H9 (cell line): Measurements from ENCODE around the gene ADORA3. TPM values are rescaled to one million over a fixed set of nuclear protein-coding genes. Genes with fewer than 3 reads are reported as not detected.

Experiments
- DNase-seq: peaks from one replicate; pipeline ENCODE4 v3.0.0-alpha.2; 2017
- H2AFZ ChIP-seq: one replicate; pipeline ENCODE4 v1.6.1; 2013; ENCODE audit warnings: mild to moderate bottlenecking, low read length, control low read depth, moderate library complexity
- H2AK5ac ChIP-seq: 2 replicates; pipeline ENCODE4 v1.6.1; 2013; ENCODE audit warnings: low read length, control low read depth, mixed read lengths; ENCODE audit not compliant: insufficient read length
- H2BK120ac ChIP-seq: one replicate; pipeline ENCODE4 v1.6.1; 2013; ENCODE audit warnings: low read depth, mild to moderate bottlenecking, low read length, control low read depth, inconsistent platforms; ENCODE audit not compliant: poor library complexity, severe bottlenecking
- H2BK12ac ChIP-seq: 2 replicates; pipeline ENCODE4 v1.6.1; 2013; ENCODE audit warnings: low read length, control low read depth, mixed read lengths, low read depth; ENCODE audit not compliant: insufficient read length
- H2BK15ac ChIP-seq: 2 replicates; pipeline ENCODE4 v1.6.1; 2013; ENCODE audit warnings: low read depth, low read length, control low read depth
- H2BK20ac ChIP-seq: one replicate; pipeline ENCODE4 v1.6.1; 2013; ENCODE audit warnings: low read depth, mild to moderate bottlenecking, low read length, control low read depth, inconsistent platforms; ENCODE audit not compliant: poor library complexity, severe bottlenecking
- H2BK5ac ChIP-seq: 2 replicates; pipeline ENCODE4 v1.6.1; 2013; ENCODE audit warnings: low read length, control low read depth, mixed read lengths; ENCODE audit not compliant: insufficient read length
- H3K14ac ChIP-seq: 2 replicates; pipeline ENCODE4 v1.6.1; 2013; ENCODE audit warnings: low read length, control low read depth; ENCODE audit not compliant: insufficient read depth
- H3K18ac ChIP-seq: 2 replicates; pipeline ENCODE4 v1.6.1; 2013; ENCODE audit warnings: low read depth, mild to moderate bottlenecking, mixed read lengths, low read length, control low read depth; ENCODE audit not compliant: insufficient read length
- H3K23ac ChIP-seq: 2 replicates; pipeline ENCODE4 v1.6.1; 2013; ENCODE audit warnings: low read length, control low read depth, mixed read lengths, low read depth; ENCODE audit not compliant: insufficient read length
- H3K23me2 ChIP-seq: 2 replicates; pipeline ENCODE4 v1.6.1; 2013; ENCODE audit warnings: low read depth, mild to moderate bottlenecking, mixed read lengths, low read length, control low read depth; ENCODE audit not compliant: insufficient read length, poor library complexity, severe bottlenecking
- H3K27ac ChIP-seq: 2 replicates; pipeline ENCODE4 v1.5.1; 2013; ENCODE audit warnings: low read length, control low read depth, mixed read lengths, low read depth; ENCODE audit not compliant: insufficient read length
- H3K27me3 ChIP-seq: 2 replicates; pipeline ENCODE4 v1.6.1; 2013; ENCODE audit warnings: low read length, control low read depth, inconsistent platforms; ENCODE audit not compliant: insufficient read depth
- H3K4ac ChIP-seq: 2 replicates; pipeline ENCODE4 v1.6.1; 2013; ENCODE audit warnings: low read depth, mild to moderate bottlenecking, control low read depth, inconsistent platforms, low read length, moderate library complexity
- H3K4me1 ChIP-seq: 2 replicates; pipeline ENCODE4 v1.6.1; 2013; ENCODE audit warnings: low read length, control low read depth, inconsistent platforms; ENCODE audit not compliant: insufficient read depth
- H3K4me2 ChIP-seq: 2 replicates; pipeline ENCODE4 v1.6.1; 2013; ENCODE audit warnings: low read length, control low read depth, mixed read lengths; ENCODE audit not compliant: insufficient read length, insufficient read depth
- H3K56ac ChIP-seq: 2 replicates; pipeline ENCODE4 v1.6.1; 2013; ENCODE audit warnings: low read depth, mild to moderate bottlenecking, mixed read lengths, low read length, control low read depth; ENCODE audit not compliant: insufficient read length
- H3K79me1 ChIP-seq: 2 replicates; pipeline ENCODE4 v1.6.1; 2013; ENCODE audit warnings: low read depth, mild to moderate bottlenecking, moderate library complexity, low read length, control low read depth, inconsistent platforms; ENCODE audit not compliant: insufficient read depth, poor library complexity, severe bottlenecking
- H3K79me2 ChIP-seq: 2 replicates; pipeline ENCODE4 v1.6.1; 2013; ENCODE audit warnings: low read length, control low read depth, inconsistent platforms; ENCODE audit not compliant: insufficient read depth
- H3K9ac ChIP-seq: 2 replicates; pipeline ENCODE4 v1.6.1; 2013; ENCODE audit warnings: low read length, control low read depth, mixed read lengths; ENCODE audit not compliant: insufficient read length; ENCODE audit errors: extremely low read depth
- H3K9me3 ChIP-seq: one replicate; pipeline ENCODE4 v1.6.1; 2013; ENCODE audit warnings: low read depth, low read length, inconsistent platforms; ENCODE audit not compliant: control insufficient read depth
- H3T11ph ChIP-seq: one replicate; pipeline ENCODE4 v1.6.1; 2013; ENCODE audit warnings: mild to moderate bottlenecking, low read length, control low read depth, inconsistent platforms
- H4K20me1 ChIP-seq: one replicate; pipeline ENCODE4 v1.6.1; 2013; ENCODE audit not compliant: control insufficient read depth, insufficient read length, insufficient read depth
- H4K5ac ChIP-seq: 2 replicates; pipeline ENCODE4 v1.6.1; 2013; ENCODE audit warnings: low read depth, mild to moderate bottlenecking, mixed read lengths, low read length, control low read depth; ENCODE audit not compliant: insufficient read length
- H4K8ac ChIP-seq: replicated peaks from 2 replicates; pipeline ENCODE4 v1.6.1; 2013; ENCODE audit warnings: low read length, control low read depth, mixed read lengths, low read depth; ENCODE audit not compliant: insufficient read length
- H4K91ac ChIP-seq: 2 replicates; pipeline ENCODE4 v1.6.1; 2013; ENCODE audit warnings: low read depth, mild to moderate bottlenecking, moderate library complexity, mixed read lengths, low read length, control low read depth; ENCODE audit not compliant: insufficient read length
- H3K27ac Mint-ChIP-seq, 3 experiments: 2 replicates in 2 of 3; 3 replicates in 1 of 3; pipeline ENCODE4 v1.8.0; 2020 to 2021; ENCODE audit warnings: mixed read lengths in 3 of 3, mild to moderate bottlenecking in 1 of 3, moderate library complexity in 1 of 3
- H3K27me3 Mint-ChIP-seq: 2 replicates; pipeline ENCODE4 v1.8.0; 2021; ENCODE audit warnings: low read depth, mild to moderate bottlenecking, moderate library complexity, mixed read lengths
- H3K36me3 Mint-ChIP-seq, 3 experiments: 2 replicates in 2 of 3; 3 replicates in 1 of 3; pipeline ENCODE4 v1.8.0; 2020 to 2021; ENCODE audit warnings: low read depth in 3 of 3, mixed read lengths in 3 of 3; ENCODE audit not compliant: insufficient read depth in 1 of 3
- H3K4me1 Mint-ChIP-seq, 2 experiments: 2 replicates each; pipeline ENCODE4 v1.8.0; 2020; ENCODE audit warnings: mixed read lengths in 2 of 2
- H3K4me3 Mint-ChIP-seq, 2 experiments: 2 replicates in 1 of 2; 3 replicates in 1 of 2; pipeline ENCODE4 v1.8.0; 2020 to 2021; ENCODE audit warnings: mild to moderate bottlenecking in 2 of 2, mixed read lengths in 2 of 2, moderate library complexity in 1 of 2
- H3K9me3 Mint-ChIP-seq, 2 experiments: 2 replicates in 1 of 2; 3 replicates in 1 of 2; pipeline ENCODE4 v1.8.0; 2020; ENCODE audit warnings: mild to moderate bottlenecking in 2 of 2, mixed read lengths in 2 of 2, moderate library complexity in 1 of 2
- WGBS: extraction: QIAGEN DNeasy Blood & Tissue Kit; methylation state at CpG from one replicate; pipeline ENCODE4 v1.1.7; 2013; ENCODE audit warnings: missing lambda C conversion rate, low lambda C conversion rate, mixed read lengths; ENCODE audit not compliant: insufficient read length; ENCODE audit errors: extremely low coverage; 5-methylcytosine and 5-hydroxymethylcytosine counted together
- total RNA-seq: library from RNA; stranded (reverse); gene quantifications from 2 replicates; pipeline ENCODE4 v1.2.1, GENCODE V29; 2021
- TF ChIP-seq, protein P1 (sequence below): fragments of 200-600 bp; sonication (generic); conservative IDR thresholded peaks from 3 replicates; pipeline ENCODE4 v1.8.0; 2021; ENCODE audit warnings: antibody characterized with exemption, mild to moderate bottlenecking

The ADORA3 gene
- total RNA-seq, 1 experiment from 2014 or later = not detected

GRCh38 chr1:111450185-111450584 lies 53.2 kb downstream of the ADORA3 start:
- peaks cover 16% of the 10 kb centered on the region for H3K79me1 ChIP-seq
- H2AFZ ChIP-seq = no peak overlapping the region
- Mint-ChIP-seq H3K36me3 (peaks cover 15 to 53% (median 28%) of the 10 kb centered on the region in 3 experiments), H3K9me3 (no peaks in the 10 kb centered on the region), H3K4me1 (peaks cover 12 to 21% of the 10 kb centered on the region in 2 experiments), H3K27me3 (no peaks in the 10 kb centered on the region), H3K27ac (peak overlapping the region in 2 of 3 experiments; percentile 99 to 100; a peak in 4 of 7 replicates), H3K4me3 (peak overlapping the region; percentile 100)
- no peaks in the 10 kb centered on the region for H3K4me1 ChIP-seq
- H3K56ac ChIP-seq = no peak overlapping the region
- H2BK5ac ChIP-seq = no peak overlapping the region
- H3K9ac ChIP-seq = peak overlapping the region; percentile 98
- no peak overlapping the region for H4K5ac ChIP-seq
- H3K18ac ChIP-seq = no peak overlapping the region
- no peak overlapping the region for H2BK12ac ChIP-seq
- no peaks in the 10 kb centered on the region for H3K9me3 ChIP-seq
- H3K4ac ChIP-seq = no peak overlapping the region
- peaks cover 18% of the 10 kb centered on the region; the same call in 1 of the 2 replicates for H3K79me2 ChIP-seq
- TF ChIP-seq, protein P1, sequence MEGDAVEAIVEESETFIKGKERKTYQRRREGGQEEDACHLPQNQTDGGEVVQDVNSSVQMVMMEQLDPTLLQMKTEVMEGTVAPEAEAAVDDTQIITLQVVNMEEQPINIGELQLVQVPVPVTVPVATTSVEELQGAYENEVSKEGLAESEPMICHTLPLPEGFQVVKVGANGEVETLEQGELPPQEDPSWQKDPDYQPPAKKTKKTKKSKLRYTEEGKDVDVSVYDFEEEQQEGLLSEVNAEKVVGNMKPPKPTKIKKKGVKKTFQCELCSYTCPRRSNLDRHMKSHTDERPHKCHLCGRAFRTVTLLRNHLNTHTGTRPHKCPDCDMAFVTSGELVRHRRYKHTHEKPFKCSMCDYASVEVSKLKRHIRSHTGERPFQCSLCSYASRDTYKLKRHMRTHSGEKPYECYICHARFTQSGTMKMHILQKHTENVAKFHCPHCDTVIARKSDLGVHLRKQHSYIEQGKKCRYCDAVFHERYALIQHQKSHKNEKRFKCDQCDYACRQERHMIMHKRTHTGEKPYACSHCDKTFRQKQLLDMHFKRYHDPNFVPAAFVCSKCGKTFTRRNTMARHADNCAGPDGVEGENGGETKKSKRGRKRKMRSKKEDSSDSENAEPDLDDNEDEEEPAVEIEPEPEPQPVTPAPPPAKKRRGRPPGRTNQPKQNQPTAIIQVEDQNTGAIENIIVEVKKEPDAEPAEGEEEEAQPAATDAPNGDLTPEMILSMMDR = no peak
- no peaks in the 10 kb centered on the region for H4K20me1 ChIP-seq
- H4K8ac ChIP-seq = no peak overlapping the region
- no peak overlapping the region for H2AK5ac ChIP-seq
- H3K27ac ChIP-seq = no peak overlapping the region
- peak overlapping the region; percentile 77 for H3K4me2 ChIP-seq
- no peak overlapping the region for H4K91ac ChIP-seq
- H3K27me3 ChIP-seq = no peaks in the 10 kb centered on the region
- H2BK20ac ChIP-seq = no peak overlapping the region
- no peak overlapping the region for H3T11ph ChIP-seq
- no peak for DNase-seq
- H2BK15ac ChIP-seq = no peak overlapping the region
- no peak overlapping the region for H3K23ac ChIP-seq
- H2BK120ac ChIP-seq = no peak overlapping the region
- peaks cover 14% of the 10 kb centered on the region for H3K23me2 ChIP-seq
- no peak overlapping the region for H3K14ac ChIP-seq
- WGBS = no CpG with 5 or more reads among the region's 3 CpGs
